NCI-H526 (cell line): ENCODE data around the gene ALG3.
A peak's percentile ranks its signal among the peaks of the same experiment; 100 is the strongest.
"Not testable (repeated sequence)": the region's sequence is repeated elsewhere in the genome, so short reads cannot be mapped to it uniquely, and the experiment has no call there.

ENCODE experiments used
- DNase-seq, 2 experiments: peaks; one replicate each; lab custom pipeline; 2025; lab: John Stamatoyannopoulos, UW

The ALG3 gene

GRCh38 chr3:184248454-184249411 lies at the start of gene ALG3:
TSS of gene ALG3 (minus strand) at chr3:184248962. CDS start at chr3:184248940, 22 bp downstream.
- DNase-seq: peak; percentile 50 to 91

- no peak for DNase-seq
Measured at GRCh38 chr3:184296616-184297015, 47.9 kb upstream of the ALG3 start.

- no peak for DNase-seq
Measured at GRCh38 chr3:184295771-184296170, 47.0 kb upstream of the ALG3 start.

DNA sequence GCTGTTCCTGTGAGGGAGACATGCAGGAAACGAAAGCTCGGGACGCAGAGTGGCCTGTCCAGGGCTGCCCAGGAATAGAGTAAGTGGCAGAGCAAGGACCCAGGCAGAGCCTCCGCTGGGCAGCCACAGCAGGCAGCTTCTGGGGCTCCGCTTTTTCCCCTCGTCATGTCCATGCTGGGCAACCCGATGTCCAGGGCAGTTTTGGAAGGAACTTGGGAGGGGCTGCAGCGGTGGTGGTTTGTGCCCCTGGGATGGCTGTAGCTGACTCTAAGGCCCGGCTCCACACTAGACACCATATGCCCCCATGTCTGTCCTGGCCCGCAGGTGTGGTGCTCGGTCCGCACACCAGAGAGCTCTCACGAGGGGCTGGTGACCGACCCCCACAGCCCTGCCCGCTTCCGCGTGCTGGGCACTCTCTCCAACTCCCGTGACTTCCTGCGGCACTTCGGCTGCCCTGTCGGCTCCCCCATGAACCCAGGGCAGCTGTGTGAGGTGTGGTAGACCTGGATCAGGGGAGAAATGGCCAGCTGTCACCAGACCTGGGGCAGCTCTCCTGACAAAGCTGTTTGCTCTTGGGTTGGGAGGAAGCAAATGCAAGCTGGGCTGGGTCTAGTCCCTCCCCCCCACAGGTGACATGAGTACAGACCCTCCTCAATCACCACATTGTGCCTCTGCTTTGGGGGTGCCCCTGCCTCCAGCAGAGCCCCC lies 43.1 kb upstream of the ALG3 start:
- no peak for DNase-seq

- DNase-seq: no peak
Measured at GRCh38 chr3:184291044-184291737, 42.4 kb upstream of the ALG3 start.

DNA sequence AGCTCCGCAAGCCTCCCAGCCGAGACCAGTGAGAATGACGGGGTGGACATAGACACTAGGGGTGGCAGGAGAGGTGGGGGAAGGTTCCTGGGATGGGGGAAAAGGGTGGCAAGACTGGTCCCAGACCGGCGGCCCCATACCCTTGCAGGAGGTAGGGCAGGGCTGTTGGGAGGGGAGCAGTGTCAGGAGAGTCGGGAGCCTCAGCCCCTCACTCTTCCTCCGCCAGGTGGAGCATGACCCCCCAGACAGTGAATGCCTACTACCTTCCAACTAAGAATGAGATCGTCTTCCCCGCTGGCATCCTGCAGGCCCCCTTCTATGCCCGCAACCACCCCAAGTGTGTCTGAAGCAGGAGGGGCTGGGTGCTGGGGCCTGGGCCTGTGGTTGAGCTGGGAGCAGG lies 41.6 kb upstream of the ALG3 start:
- no peak for DNase-seq

DNA sequence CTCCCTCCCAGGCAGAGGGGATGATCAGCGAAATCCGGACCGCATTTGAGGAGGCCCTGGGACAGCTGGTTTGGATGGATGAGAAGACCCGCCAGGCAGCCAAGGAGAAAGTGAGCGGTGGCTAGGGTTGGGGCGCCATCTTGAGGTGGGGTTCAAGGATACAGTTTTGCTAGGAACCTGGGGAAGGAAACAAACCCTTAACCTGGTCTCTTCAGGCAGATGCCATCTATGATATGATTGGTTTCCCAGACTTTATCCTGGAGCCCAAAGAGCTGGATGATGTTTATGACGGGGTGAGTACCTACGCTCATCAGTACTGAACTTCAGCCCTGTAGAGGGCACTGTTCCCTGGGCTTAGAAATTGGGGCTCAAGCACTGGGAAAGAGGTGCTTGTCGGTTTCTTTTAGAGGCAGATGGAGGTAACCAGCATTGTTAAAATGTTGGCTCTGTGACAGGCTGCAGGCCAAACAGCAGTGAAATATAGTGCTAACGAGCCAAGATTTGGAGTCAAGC lies 40.7 kb upstream of the ALG3 start:
- DNase-seq: peak; percentile 36 to 75

GRCh38 chr3:184284696-184285095 lies 35.9 kb upstream of the ALG3 start:
- peak; percentile 67 to 86 for DNase-seq

GRCh38 chr3:184283681-184284080 lies 34.9 kb upstream of the ALG3 start:
- DNase-seq: no peak

DNA sequence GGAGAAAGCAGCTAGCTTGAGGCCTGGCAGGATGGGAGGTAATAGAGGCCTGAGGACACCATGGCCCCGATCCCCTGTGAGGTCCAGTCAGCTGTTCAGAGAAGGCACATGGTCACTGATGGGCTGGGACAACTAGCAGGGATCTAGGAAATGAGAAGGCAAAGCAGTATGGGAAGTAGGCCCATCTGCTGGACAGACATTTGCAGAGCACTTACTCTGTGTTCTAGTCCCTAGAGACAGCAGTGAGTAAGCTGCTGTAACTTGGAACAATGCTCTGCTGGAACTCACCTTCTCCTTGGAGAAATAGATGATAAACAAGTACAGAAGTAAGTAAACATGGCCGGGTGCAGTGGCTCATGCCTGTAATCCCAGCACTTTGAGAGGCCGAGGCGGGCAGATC lies 34.2 kb upstream of the ALG3 start:
- DNase-seq: no peak

GRCh38 chr3:184277366-184277765 lies 28.6 kb upstream of the ALG3 start:
- no peak for DNase-seq

DNA sequence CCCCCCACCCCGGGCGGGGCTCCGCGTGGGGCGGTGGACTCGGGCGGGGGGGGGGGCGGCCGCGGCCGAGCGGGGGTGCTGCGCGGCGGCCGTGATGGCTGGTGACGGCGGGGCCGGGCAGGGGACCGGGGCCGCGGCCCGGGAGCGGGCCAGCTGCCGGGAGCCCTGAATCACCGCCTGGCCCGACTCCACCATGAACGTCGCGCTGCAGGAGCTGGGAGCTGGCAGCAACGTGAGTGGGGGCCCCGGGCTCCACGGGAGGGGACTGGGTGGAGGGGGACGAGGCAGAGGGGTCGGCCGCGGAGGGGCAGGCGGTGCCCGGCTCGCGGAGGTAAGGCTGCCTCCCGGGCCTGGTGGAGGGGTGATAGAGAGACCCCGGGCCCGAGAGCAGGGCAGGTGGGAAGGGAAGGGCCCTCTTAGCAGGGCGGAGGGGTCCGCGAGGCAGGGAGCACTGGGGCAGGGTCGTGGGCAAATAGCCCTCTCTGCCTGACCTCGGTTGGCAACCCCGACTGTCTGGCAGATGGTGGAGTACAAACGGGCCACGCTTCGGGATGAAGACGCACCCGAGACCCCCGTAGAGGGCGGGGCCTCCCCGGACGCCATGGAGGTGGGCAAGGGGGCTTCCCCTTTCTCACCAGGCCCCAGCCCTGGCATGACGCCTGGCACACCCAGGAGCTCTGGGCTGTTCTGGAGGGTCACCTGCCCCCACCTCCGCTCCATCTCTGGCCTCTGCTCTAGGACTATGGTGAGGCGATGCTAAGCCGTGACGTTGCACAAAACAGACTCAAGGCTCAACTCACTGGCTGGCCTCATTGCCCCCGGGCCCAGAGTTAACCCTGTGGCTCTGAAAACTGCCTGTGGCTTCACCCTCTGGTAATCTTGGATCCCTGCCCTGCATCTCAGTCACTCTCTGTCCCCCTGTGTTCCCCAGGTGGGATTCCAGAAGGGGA lies 27.5 kb upstream of the ALG3 start, which contains the start of gene ECE2:
Gene ECE2, plus strand, starts transcription at position 62 of the 950 bp plus-strand sequence. Its CDS starts 132 bp downstream, at position 194.
- no peak for DNase-seq

DNA sequence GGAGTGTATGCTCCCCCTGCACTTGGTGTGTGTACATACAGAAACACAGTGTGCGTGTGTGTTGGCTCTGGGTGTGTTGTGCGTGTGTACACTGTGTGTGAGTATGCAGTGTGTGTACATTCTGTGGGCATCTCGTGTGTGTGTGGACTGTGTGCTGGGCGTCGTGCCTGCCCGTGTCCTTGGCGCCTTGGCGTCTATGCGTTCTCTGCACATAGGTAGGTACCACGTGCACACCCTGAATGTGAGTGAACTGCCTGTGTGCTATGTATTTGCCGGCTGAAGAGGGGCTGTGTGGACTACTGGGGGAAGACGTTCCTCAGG lies 26.6 kb upstream of the ALG3 start:
- no peak for DNase-seq

DNA sequence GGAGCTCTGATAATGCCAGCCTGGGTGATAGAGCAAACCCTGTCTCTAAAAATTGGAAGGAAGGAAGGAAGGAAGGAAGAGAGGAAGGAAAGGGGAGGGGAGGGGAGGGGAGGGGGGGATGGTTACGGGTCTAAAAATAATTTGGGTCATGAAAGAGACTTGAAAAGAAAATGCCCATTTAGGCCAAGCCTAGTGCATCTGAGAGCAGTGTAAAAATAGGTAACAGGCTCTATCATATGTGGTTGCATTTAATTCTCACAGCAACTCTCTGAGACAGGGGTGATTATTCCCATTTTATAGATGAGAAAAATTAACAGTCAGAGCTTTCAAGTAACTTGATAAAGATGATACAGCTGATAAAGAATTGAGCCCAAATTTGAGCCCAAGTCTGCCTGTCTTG lies 23.5 kb upstream of the ALG3 start:
- no peak for DNase-seq

DNA sequence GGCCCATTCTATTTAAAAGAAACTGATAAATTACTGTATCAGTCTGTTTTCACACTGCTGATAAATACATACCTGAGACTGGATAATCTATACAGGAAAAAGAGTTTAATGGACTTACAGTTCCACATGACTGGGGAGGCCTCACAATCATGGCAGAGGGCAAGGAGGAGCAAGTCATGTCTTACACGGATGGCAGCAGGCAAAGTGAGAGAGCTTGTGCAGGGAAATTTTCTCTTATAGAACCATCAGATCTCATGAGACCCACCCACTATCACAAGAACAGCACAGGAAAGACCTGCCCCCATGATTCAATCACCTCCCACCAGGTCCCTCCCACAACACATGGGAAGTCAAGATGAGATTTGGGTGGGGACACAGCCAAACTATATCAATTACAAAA lies 18.5 kb upstream of the ALG3 start:
- DNase-seq: not testable (repeated sequence)

DNA sequence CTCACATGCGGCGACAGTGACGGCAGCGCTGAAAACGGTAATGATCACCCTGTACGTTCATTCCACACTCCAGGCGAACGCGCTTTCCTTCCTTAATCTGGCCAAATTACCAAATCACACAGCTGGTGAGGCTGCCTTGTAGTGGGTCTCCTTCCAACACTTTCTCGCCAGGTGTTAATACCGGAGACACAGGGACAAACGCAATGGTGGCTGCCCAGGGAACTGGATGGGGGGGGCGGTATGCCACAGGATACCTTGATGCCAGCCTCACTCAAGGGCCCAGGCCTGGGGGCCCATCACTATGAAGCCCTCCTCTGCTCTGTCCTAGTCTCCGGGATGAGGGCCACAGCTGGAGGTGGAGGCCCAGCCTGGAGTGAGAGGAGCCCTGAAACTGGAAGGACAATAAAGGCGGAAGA lies 14.0 kb upstream of the ALG3 start:
- DNase-seq: peak in 1 of 2 experiments; percentile 59

- DNase-seq: peak; percentile 59 to 88
Measured at GRCh38 chr3:184261854-184262763, 13.3 kb upstream of the ALG3 start.

DNA sequence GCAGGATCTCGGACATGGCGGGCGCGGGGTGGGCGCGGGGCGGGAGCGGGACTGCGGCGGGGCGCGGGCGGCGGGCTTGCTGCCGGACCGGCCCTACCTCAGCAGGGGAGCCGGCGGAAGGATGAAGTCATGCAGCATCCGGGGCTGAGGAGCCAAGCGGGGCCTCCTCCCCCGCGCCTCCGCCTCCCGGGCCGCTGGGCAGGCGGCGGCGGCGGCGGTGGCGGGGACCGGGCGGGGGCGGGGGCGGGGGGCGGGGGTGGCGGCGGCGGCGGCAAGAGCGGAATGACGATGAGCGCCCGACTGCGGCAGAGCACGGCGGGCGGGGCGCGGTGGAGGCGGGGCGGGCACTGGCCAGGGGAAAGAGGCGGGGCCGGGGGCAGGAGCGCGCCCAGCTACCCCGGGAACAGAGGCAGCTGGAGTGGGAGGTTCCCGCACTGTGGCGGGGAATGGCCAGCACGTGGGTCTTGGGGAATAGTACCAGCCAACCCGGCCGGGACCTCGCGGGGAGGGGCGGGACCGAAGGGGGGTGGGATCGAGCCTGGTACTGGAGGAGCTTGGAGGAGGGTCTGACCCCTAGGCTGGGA lies 12.6 kb upstream of the ALG3 start, which contains the start of gene CAMK2N2:
Gene CAMK2N2, minus strand, starts transcription at position 284 of the 584 bp plus-strand sequence. Its CDS starts 268 bp downstream, at position 16.
- DNase-seq: peak; percentile 86 to 95

DNA sequence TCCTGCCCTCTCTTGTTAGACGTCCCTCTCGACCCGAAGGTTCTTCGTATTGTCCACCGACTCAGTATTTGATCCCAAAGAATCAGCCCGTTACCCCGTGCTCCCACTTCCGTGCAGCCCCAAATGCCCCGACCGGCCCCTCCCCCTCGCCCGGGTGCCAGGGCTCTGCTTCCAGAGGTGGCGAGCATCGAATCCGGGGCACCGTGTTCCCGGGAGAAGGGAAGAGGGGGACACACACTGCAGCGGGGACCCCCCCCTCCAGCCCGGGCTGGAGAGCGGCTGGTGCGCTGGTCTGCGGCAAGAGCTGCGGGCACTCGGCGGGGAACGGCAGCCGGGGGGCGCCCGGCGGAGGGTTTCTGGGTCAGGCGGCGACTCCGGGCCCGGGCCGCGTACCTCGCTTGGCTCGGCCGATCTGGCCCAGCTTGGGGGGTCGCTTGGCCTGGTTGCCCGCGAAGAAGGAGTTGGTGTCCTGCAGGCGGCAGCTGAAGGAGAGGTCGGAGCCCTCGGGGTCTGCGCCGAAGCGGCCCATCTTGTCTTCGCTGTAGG lies 12.0 kb upstream of the ALG3 start:
- peak in 1 of 2 experiments; percentile 56 for DNase-seq
